NCI-H2029 (cell line): ENCODE results near the gene ORC6.

ENCODE experiments used
- DNase-seq: peaks from one replicate; lab custom pipeline; 2025; lab: John Stamatoyannopoulos, UW

ORC6 gene

DNA sequence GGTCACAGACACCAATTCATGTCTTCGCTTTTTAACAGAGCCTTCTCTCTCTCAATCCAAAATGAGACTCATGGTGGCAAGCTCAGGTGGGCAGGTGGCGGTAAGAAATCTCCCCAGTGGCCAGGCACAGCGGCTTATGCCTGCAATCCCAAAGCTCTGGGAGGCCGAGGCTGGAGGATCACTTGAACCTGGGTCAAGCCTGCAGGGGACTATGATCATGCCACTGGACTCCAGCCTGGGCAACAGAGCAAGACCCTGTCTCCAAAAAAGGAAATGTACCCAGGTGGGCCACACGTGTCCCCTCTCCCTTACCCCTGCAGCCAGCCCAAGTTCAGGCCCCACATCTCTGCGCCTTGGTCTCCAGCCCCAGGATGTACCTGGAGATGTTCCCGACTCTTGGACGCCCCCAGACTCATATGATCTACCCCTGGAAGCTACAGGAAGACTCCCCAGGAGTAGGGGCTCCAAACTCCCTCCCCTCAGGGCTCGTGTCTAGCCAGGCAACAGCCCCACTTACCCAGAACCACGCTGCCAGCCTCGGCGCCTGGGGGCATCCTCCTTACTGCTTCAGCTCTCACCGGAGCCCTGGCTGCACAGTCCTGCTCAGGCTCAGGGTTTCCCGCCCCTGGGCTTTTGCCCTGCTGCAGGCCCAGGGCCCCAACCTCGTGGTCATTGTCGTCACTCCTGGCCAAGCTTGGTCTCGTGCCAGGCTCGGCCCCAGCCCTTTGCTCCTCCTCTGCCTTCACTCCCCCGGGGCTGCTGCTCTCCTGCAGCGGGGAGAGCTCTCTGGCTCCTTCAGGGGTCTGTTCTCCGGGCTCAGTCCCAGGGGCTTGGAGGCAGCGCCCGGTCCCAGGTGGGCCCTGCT is 42.5 kb downstream of the ORC6 start:
- DNase-seq = no peak

DNA sequence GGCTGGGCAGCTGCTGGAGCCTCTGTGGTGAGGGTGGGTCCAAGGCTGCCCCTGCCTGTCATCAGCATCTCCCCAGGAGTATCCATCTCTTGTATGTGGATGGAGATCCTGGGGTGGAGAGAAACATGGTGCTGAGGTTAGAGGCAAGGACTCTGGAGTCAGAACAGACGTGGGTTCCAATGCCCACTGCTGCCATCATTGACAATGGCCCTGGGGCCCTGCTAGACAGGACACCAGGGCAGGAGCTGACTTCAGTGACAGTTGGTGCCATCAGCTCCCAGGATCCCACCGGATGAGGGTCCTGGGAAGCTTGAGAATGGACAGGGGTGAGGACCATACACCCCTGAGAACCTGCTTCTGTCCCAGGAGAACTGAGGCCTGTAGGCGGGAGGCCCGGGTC is 43.1 kb downstream of the ORC6 start:
- no peak for DNase-seq

DNA sequence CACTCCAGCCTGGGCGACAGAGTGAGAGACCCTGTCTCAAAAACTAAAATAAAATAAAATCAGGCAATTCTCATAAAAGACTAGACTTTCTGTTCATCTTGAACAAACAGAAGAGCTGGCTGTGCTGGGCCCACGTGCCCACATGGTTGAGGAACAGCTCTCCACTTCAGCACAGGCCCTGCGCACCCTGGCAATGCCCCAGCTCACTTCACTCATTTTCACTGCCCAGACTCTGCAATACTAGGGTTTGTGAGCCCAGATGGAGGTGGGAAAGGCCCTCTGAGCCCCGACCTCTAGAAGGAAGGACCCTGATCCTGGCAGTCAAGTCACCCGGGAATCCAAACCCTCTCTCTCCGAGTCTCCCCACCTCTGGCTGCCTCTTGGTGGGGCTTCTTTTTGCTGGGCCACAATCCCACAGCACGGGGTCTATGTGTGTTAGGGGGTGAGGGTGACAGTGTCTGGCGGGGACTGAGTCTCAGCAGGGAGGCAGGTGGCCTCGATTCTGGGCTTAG is 43.9 kb downstream of the ORC6 start:
- DNase-seq = no peak

DNA sequence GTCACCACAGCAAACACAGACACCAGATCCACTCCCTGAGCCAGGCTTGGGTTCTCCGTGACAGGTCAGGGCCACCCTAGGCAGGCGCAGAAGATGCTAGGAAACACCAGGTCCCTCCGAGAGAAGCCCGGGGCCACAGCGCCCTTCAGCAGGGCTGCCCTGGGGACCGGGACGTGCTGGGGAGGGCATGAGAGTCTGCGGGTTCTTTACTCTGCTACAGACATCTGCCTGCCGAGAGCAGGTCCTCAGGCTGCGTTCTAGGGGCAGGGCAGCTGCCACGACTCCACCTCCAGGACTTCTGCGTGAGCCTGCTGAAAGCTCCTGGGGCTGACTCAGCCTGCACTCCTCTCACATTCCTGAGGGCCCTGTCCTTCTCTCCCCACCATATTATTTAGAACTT is 47.2 kb downstream of the ORC6 start:
- no peak for DNase-seq

DNA sequence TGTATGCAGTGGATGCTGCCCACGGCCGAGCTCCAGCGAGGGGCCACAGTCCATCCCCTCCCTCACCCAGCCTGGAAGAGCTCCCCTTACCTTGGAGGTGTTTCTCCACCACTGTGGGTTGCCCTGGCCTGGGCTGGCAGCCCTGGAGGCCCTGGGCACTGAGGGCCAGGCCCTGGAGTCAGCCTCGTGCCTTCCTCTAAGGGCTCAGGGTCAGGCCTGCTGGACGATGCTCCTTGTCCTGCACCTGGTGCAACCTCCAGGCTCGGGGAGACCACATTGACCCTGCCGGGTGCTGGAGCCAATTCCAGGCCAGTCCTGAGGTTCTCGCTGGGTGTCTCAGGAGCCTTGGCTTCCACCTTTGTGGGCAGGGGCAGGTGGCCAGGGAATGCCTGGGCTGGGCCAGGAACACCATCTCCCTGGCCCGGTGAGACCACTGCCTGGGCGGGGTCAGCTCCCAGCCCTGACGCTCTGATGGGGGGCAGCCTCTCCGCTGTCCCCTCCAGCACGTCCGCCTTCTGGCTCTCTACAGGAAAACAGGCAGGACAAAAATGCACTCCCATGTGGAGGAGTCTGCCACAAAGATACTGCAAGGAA is 48.3 kb downstream of the ORC6 start:
- DNase-seq = no peak

DNA sequence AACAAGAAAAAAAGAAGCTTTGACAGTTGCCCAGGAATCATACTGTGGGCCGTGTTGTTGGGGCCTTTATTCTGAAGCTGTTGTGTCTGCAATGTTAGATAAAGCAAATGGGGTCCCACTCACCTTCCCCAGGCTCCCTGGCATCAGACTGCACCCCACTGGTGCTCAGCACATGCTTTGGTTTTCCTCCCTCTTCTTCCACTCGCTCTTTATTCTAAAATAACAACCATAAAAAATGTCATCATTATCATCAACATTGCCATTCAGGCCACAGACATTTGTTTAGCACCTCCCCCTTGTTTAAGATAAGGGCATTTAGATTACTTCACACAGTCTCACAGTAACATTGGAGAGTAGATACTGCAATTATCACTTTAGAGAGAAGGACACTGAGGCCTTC is 50.5 kb downstream of the ORC6 start:
- DNase-seq = no peak

DNA sequence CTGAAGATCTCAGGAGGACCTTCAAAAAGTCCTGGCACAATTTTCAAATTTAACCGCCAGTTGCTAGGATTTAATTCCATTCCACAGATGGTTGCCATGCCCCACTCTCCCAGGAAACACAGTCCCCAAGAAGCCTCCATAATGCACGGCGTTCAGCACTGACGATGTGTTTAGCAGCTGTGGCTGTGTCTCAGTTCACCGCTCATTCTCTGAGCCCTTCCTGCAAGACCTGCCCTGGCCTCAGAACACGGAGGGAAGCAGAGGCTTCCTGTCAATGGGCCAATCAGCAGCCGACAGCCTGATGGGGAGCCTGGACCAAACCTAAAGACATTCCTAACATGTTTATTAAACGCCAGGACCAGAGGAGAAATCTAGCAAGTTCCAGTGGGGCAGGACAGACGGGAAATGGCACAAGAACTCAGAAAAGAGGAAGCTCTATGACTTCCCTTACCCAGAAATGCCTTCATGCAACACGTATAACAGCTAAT is 53.8 kb downstream of the ORC6 start:
- DNase-seq = no peak

DNA sequence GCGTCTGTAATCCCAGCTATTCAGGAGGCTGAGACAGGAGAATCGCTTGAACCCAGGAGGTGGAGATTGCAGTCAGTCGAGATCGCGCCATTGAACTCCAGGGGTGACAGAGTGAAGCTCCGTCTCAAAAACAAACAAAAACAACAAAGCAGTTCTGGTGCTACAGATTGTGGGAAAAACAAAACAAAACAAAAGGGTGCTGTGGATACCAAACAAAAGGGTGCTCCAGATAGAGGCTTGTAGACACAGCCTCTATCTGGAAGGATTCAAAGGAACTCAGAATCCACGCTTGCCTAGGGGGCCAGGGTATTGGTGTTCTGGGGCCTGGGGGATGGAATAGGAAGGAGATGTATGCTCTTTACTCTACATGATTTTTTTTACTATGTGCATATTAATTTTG is 56.2 kb downstream of the ORC6 start:
- DNase-seq = peak; percentile 4

DNA sequence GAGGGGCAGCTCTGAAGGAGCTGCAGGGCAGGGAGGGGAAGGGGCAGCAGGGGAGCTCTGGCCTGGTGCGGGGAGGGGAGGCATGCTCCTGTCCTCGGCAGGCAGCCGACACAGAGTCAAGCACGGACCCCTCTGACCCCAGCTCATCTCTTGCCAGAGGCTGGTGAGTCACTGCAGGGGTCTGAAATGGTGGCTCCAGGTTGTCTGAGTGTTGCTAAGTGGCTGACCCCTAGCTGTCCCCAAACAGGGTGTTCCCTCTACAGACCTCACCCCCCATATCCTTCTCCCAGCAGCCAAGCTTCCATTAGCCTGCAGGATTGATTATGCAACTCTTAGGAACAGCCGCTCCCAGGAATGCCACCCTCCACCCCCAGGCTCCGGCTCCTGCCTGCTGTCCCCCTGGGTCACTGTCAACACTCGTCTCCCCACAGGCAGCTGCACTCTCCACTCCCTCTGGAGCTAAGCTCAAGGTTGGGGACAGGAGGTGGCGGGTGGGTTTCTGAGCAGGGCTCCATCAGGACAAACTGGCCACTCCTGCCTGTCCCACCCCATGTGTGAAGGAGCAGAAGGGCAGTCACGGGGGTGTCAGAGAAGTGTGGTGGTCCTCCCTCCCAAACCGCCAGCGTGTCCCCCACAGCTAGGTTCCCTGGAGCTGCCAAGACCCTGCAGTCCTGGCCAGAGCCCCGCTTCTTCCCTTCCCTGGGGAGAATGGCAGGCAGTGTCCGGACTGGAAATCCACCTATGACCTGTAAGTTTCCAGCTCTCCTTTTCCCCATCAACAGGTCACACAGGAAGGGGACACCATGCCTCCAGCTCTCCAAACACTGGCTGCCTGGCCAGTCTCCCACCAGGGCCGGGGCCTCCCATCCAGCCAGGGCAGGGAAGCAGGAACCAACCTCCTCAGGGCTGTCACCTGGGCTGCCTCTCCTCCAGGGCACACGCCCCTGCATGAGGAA is 57.6 kb downstream of the ORC6 start:
- no peak for DNase-seq
